ENCODE results near the gene SPANXA2. TPM values are rescaled to one million over a fixed set of nuclear protein-coding genes. Genes with fewer than 3 reads are reported as not detected.
"Not testable (repeated sequence)": the region's sequence is repeated elsewhere in the genome, so short reads cannot be mapped to it uniquely, and the experiment has no call there.

SPANXA2 gene
- total RNA-seq (2014; rRNA removed; shearing (Covaris generic)): 0.68 TPM in 1 of 2 replicates, not detected in the other

GRCh38 chrX:141589408-141589807, at the start of gene SPANXA2:
SPANXA2 (plus strand) TSS chrX:141589708; CDS start chrX:141589768, 60 bp downstream.
- H3K4me3 ChIP-seq; H3K36me3 ChIP-seq; H3K27ac ChIP-seq; H3K27me3 ChIP-seq (replicated peaks); H3K4me1 ChIP-seq (replicated peaks); H3K9me3 ChIP-seq (replicated peaks); DNase-seq (ENCODE audit: low read depth in 1 of 2, low spot score in 2 of 2): not testable (repeated sequence)

- not testable (repeated sequence) for DNase-seq (ENCODE audit: low read depth in 1 of 2, low spot score in 2 of 2); H3K36me3 ChIP-seq; H3K9me3 ChIP-seq (replicated peaks); H3K27ac ChIP-seq; H3K4me3 ChIP-seq; H3K4me1 ChIP-seq (replicated peaks); H3K27me3 ChIP-seq (replicated peaks)
Measured at GRCh38 chrX:141542551-141542950, 47.0 kb upstream of the SPANXA2 start.

GRCh38 chrX:141584638-141585037, 4.9 kb upstream of the SPANXA2 start, which contains the start of gene SPANXA1:
SPANXA1 (minus strand) TSS chrX:141584738; CDS start chrX:141584678, 60 bp downstream.
- H3K27ac ChIP-seq; H3K9me3 ChIP-seq (replicated peaks); H3K27me3 ChIP-seq (replicated peaks); DNase-seq (ENCODE audit: low read depth in 1 of 2, low spot score in 2 of 2); H3K4me1 ChIP-seq (replicated peaks); H3K4me3 ChIP-seq; H3K36me3 ChIP-seq: not testable (repeated sequence)

- Histone ChIP-seq H3K4me3 (no peak overlapping the region), H3K27me3 (replicated peaks) (no peaks in the 10 kb centered on the region), H3K4me1 (replicated peaks) (no peaks in the 10 kb centered on the region), H3K27ac (no peak overlapping the region), H3K9me3 (replicated peaks) (no peaks in the 10 kb centered on the region), H3K36me3 (no peaks in the 10 kb centered on the region)
- DNase-seq (ENCODE audit: low read depth in 1 of 2, low spot score in 2 of 2): no peak
Measured at GRCh38 chrX:141609111-141609510, 19.6 kb downstream of the SPANXA2 start.

GRCh38 chrX:141619336-141619735, 29.8 kb downstream of the SPANXA2 start:
- Histone ChIP-seq H3K27me3 (replicated peaks) (no peaks in the 10 kb centered on the region), H3K9me3 (replicated peaks) (no peaks in the 10 kb centered on the region), H3K27ac (no peak overlapping the region), H3K36me3 (no peaks in the 10 kb centered on the region), H3K4me1 (replicated peaks) (no peaks in the 10 kb centered on the region), H3K4me3 (no peak overlapping the region)
- no peak for DNase-seq (ENCODE audit: low read depth in 1 of 2, low spot score in 2 of 2)

GRCh38 chrX:141632124-141632523, 42.6 kb downstream of the SPANXA2 start:
- H3K4me3 ChIP-seq: no peak overlapping the region
- no peaks in the 10 kb centered on the region for H3K9me3 ChIP-seq (replicated peaks)
- H3K36me3 ChIP-seq: no peaks in the 10 kb centered on the region
- H3K27ac ChIP-seq: no peak overlapping the region
- DNase-seq (ENCODE audit: low read depth in 1 of 2, low spot score in 2 of 2): no peak
- no peaks in the 10 kb centered on the region for H3K27me3 ChIP-seq (replicated peaks)
- no peaks in the 10 kb centered on the region for H3K4me1 ChIP-seq (replicated peaks)

GRCh38 chrX:141638550-141638949, 49.0 kb downstream of the SPANXA2 start:
- Histone ChIP-seq H3K27me3 (replicated peaks) (no peaks in the 10 kb centered on the region), H3K4me1 (replicated peaks) (no peaks in the 10 kb centered on the region), H3K36me3 (no peaks in the 10 kb centered on the region), H3K27ac (no peak overlapping the region), H3K4me3 (no peak overlapping the region), H3K9me3 (replicated peaks) (no peaks in the 10 kb centered on the region)
- no peak for DNase-seq (ENCODE audit: low read depth in 1 of 2, low spot score in 2 of 2)

Other genes starting within 250 kb of the SPANXA2 start
- 0.68 TPM in 1 of 2 replicates, not detected in the other for gene SPANXA1, start 5.0 kb upstream of the SPANXA2 start, total RNA-seq (2014; rRNA removed; shearing (Covaris generic))
- gene SPANXD, start 109.0 kb downstream of the SPANXA2 start, total RNA-seq (2014; rRNA removed; shearing (Covaris generic)): not detected in 2 replicates
- not detected in 2 replicates for gene MAGEC3, start 248.6 kb downstream of the SPANXA2 start, total RNA-seq (2014; rRNA removed; shearing (Covaris generic))